Left ventricle myocardium inferior (tissue), 1 donor: ENCODE measurements around the gene RAB40A. TPM values are rescaled to one million over a fixed set of nuclear protein-coding genes. Genes with fewer than 3 reads are reported as not detected.

ENCODE experiments used
- DNase-seq: peaks from one replicate; pipeline ENCODE4 v3.0.0-alpha.2; 2020
- H3K27ac ChIP-seq: fragments of 200-600 bp; replicated peaks from 2 replicates; pipeline ENCODE4 v1.8.0; 2021
- H3K27me3 ChIP-seq: fragments of 200-600 bp; 2 replicates; pipeline ENCODE4 v1.8.0; 2021; ENCODE audit warnings: low read depth
- H3K36me3 ChIP-seq: fragments of 200-600 bp; 2 replicates; pipeline ENCODE4 v1.8.0; 2021
- H3K4me1 ChIP-seq: fragments of 200-600 bp; 2 replicates; pipeline ENCODE4 v1.8.0; 2021
- H3K4me3 ChIP-seq: fragments of 200-600 bp; 2 replicates; pipeline ENCODE4 v1.8.0; 2021; ENCODE audit warnings: mild to moderate bottlenecking, moderate library complexity
- H3K9me3 ChIP-seq: fragments of 200-600 bp; replicated peaks from 2 replicates; pipeline ENCODE4 v1.8.0; 2021
- intact Hi-C: fragments of 100-400 bp; cut with micrococcal nuclease; formaldehyde crosslinking; loops from one replicate; pipeline ENCODE4 v1.11.0; 2022
- total RNA-seq: library from RNA; stranded (reverse); fragmentation: NEBNext Ultra II Directional; extraction: Animal tissue kit (Norgen Biotek cat#: 25700); gene quantifications from one replicate; pipeline ENCODE4 v1.2.1, GENCODE V29; 2021
- TF ChIP-seq, protein P1 (sequence below): fragments of 200-600 bp; IDR thresholded peaks from 2 replicates; pipeline ENCODE4 v1.8.0; 2021; ENCODE audit warnings: antibody characterized with exemption, mild to moderate bottlenecking, borderline replicate concordance
- donor health status: DM: no; HTN: yes; CAD: no; lungs with severe emphysema.

Gene RAB40A
- total RNA-seq, 1 donor from 2014 or later, result not detected

DNA sequence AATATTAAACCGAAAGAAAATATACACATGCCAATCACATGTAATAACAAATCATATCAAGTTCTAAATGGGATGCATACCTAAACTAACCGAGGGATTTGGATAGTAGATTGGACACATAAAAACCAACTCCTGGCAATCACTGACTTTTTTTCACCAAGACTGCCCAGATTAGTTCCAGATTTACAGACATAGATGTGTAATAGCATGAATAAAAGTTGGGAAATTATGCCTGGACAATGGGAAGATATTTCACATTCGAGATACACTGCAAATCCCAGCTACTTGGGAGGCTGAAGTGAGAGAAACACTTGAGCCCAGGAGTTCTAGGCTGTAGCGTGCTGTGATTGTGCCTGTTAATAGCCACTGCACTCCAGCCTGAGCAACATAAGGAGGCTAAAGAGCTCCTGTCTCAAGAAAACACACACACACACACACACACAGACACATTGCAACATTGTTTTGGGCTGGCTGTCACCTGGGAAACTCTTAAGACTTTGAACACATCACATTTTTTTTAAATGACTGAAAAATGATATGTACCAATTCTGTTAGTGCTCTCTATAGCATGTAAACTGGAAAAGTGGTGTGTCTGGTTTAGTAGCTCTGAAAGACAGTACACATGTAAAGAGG, 5.7 kb downstream of the RAB40A start:
- Histone ChIP-seq H3K9me3 (no peaks in the 10 kb centered on the region), H3K4me1 (no peaks in the 10 kb centered on the region), H3K27ac (no peak overlapping the region), H3K27me3 (no peaks in the 10 kb centered on the region), H3K36me3 (no peaks in the 10 kb centered on the region), H3K4me3 (no peak overlapping the region)
- no peak for DNase-seq
- intact Hi-C loops, result no loop called here
- TF ChIP-seq, protein P1, sequence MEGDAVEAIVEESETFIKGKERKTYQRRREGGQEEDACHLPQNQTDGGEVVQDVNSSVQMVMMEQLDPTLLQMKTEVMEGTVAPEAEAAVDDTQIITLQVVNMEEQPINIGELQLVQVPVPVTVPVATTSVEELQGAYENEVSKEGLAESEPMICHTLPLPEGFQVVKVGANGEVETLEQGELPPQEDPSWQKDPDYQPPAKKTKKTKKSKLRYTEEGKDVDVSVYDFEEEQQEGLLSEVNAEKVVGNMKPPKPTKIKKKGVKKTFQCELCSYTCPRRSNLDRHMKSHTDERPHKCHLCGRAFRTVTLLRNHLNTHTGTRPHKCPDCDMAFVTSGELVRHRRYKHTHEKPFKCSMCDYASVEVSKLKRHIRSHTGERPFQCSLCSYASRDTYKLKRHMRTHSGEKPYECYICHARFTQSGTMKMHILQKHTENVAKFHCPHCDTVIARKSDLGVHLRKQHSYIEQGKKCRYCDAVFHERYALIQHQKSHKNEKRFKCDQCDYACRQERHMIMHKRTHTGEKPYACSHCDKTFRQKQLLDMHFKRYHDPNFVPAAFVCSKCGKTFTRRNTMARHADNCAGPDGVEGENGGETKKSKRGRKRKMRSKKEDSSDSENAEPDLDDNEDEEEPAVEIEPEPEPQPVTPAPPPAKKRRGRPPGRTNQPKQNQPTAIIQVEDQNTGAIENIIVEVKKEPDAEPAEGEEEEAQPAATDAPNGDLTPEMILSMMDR, result no peak

DNA sequence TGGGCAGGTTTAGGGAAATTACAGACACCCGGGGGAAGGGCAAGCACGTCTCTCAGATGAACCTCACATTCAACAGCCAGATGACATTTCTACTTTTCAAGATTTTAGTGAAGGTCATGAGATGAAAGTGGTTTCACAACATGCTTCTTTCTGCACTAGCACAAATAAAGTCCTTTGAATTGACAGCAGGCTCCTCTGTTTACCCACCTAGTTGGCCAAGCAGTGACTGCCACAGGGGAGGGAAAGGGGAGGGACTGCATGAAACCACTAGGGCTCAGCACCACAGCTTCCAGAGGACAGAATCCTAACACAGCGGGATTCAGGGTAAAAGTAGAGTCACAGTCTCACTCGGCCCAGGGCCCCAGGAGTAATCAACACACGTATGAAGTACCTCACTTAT, 6.2 kb downstream of the RAB40A start:
- H3K27ac ChIP-seq, result no peak overlapping the region
- DNase-seq, result no peak
- H3K36me3 ChIP-seq, result no peaks in the 10 kb centered on the region
- no peaks in the 10 kb centered on the region for H3K9me3 ChIP-seq
- intact Hi-C loops, result no loop called here
- H3K4me3 ChIP-seq, result no peak overlapping the region
- TF ChIP-seq, protein P1, result no peak
- no peaks in the 10 kb centered on the region for H3K4me1 ChIP-seq
- no peaks in the 10 kb centered on the region for H3K27me3 ChIP-seq

DNA sequence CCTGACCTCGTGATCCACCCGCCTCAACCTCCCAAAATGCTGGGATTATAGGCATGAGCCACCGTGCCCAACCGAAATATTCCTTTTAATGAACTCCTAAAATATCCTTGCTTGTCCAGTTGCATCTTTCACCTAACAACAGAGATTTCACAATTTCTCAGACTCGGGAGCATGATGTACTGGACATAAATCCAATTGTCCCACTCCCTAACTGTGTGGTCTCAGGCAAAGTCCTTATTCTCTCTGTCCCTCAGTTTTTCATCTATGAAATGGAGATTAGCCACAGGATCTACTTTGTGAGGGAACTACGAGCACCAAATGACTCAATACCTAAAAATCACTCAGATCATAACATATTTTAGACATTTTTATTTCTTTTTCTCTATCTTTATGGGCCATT, 9.3 kb downstream of the RAB40A start:
- no peaks in the 10 kb centered on the region for H3K9me3 ChIP-seq
- DNase-seq, result no peak
- intact Hi-C loops, result no loop called here
- H3K4me3 ChIP-seq, result no peak overlapping the region
- TF ChIP-seq, protein P1, result no peak
- no peaks in the 10 kb centered on the region for H3K27me3 ChIP-seq
- no peaks in the 10 kb centered on the region for H3K4me1 ChIP-seq
- H3K36me3 ChIP-seq, result no peaks in the 10 kb centered on the region
- no peak overlapping the region for H3K27ac ChIP-seq

DNA sequence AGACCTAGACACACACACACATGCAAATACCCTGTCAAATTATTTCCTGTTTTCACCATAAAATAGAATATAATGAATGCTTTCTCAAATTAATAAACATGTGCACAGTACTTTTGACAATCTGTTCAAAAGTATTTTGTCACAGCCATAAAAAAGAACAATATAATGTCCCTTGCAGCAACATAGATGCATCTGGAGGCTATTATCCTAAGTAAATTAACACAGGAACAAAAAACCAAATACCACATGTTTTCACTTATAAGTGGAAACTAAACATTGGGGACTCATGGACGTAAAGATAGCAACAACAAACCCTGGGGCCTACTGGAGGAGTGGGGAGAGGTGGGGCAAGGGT, 15.5 kb downstream of the RAB40A start:
- Histone ChIP-seq H3K36me3 (no peaks in the 10 kb centered on the region), H3K4me3 (no peak overlapping the region), H3K4me1 (no peaks in the 10 kb centered on the region), H3K27ac (no peak overlapping the region), H3K27me3 (no peaks in the 10 kb centered on the region), H3K9me3 (no peaks in the 10 kb centered on the region)
- intact Hi-C loops, result no loop called here
- TF ChIP-seq, protein P1, result no peak
- DNase-seq, result no peak

DNA sequence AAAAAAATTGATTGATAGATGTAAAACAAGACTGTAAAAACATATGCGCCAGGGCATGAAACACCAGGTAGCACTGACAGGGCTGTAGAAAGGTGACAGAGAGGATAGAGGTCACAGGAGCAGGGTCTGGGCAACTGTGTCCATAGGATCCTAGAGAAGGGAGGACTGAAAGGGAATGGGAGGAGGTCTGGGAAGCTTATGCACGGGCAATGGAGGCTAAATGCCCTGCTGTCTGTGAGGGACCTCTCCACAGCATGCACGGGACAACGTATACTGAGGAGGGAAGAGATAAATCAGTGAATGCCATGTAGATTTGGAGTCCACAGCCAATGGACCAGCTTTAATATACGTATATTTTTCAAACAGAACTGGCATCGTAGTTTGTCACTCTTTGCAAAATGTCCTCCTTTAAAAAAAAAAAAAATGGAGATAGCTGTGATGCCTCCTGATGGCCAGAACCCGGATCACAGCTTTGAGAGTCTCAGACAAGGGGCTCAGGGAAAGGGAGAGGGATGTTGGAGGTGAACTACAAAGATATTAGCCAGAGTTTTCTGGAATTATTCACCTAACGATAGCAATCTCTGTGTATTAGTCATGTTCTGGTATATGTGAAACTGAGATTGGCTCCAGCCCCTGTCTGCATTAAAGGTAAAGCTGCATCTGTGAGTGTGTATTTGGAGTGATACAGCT, 16.0 kb downstream of the RAB40A start:
- no peak for DNase-seq
- no peak overlapping the region for H3K4me3 ChIP-seq
- TF ChIP-seq, protein P1, result no peak
- intact Hi-C loops, result no loop called here
- H3K36me3 ChIP-seq, result no peaks in the 10 kb centered on the region
- H3K27me3 ChIP-seq, result no peaks in the 10 kb centered on the region
- no peaks in the 10 kb centered on the region for H3K9me3 ChIP-seq
- H3K27ac ChIP-seq, result no peak overlapping the region
- no peaks in the 10 kb centered on the region for H3K4me1 ChIP-seq
